Hepatocyte (in vitro differentiated cells): ENCODE measurements around the gene PKP3. TPM values are rescaled to one million over a fixed set of nuclear protein-coding genes. Genes with fewer than 3 reads are reported as not detected.

ENCODE experiments used
- DNase-seq: peaks from one replicate; pipeline ENCODE4 v3.0.0-alpha.2; 2016; ENCODE audit warnings: low spot score
- H2AFZ ChIP-seq: fragments of 200-600 bp; sonication (generic); 2 replicates; pipeline ENCODE4 v1.6.0; 2016; ENCODE audit warnings: antibody characterized with exemption, mild to moderate bottlenecking
- H3K27ac ChIP-seq: fragments of 200-600 bp; sonication (generic); 2 replicates; pipeline ENCODE4 v1.5.1; 2016; ENCODE audit warnings: mild to moderate bottlenecking
- H3K27me3 ChIP-seq: fragments of 200-600 bp; sonication (generic); 2 replicates; pipeline ENCODE4 v1.6.1; 2016
- H3K36me3 ChIP-seq: fragments of 200-600 bp; sonication (generic); replicated peaks from 2 replicates; pipeline ENCODE4 v1.5.1; 2016; ENCODE audit warnings: low read depth; ENCODE audit not compliant: insufficient read depth
- H3K4me1 ChIP-seq: fragments of 200-600 bp; sonication (generic); 2 replicates; pipeline ENCODE4 v1.5.1; 2016; ENCODE audit warnings: mild to moderate bottlenecking, moderate library complexity; ENCODE audit not compliant: insufficient read depth
- H3K4me2 ChIP-seq: fragments of 200-600 bp; sonication (generic); 2 replicates; pipeline ENCODE4 v1.6.0; 2016
- H3K4me3 ChIP-seq: fragments of 200-600 bp; sonication (generic); 2 replicates; pipeline ENCODE4 v1.5.1; 2016; ENCODE audit warnings: mild to moderate bottlenecking
- H3K79me2 ChIP-seq: fragments of 200-600 bp; sonication (generic); 2 replicates; pipeline ENCODE4 v1.6.0; 2017; ENCODE audit warnings: mild to moderate bottlenecking
- H3K9me2 ChIP-seq: fragments of 200-600 bp; sonication (generic); replicated peaks from 2 replicates; pipeline ENCODE4 v1.6.0; 2017; ENCODE audit warnings: mild to moderate bottlenecking; ENCODE audit not compliant: insufficient read depth
- H3K9me3 ChIP-seq: fragments of 200-600 bp; sonication (generic); 2 replicates; pipeline ENCODE4 v1.5.1; 2016; ENCODE audit warnings: low read depth, mild to moderate bottlenecking
- H4K20me1 ChIP-seq: fragments of 200-600 bp; sonication (generic); 2 replicates; pipeline ENCODE4 v1.6.0; 2016; ENCODE audit warnings: mild to moderate bottlenecking; ENCODE audit not compliant: insufficient read depth, poor library complexity, severe bottlenecking
- EZH2 ChIP-seq: fragments of 200-600 bp; sonication (generic); IDR thresholded peaks from 2 replicates; pipeline ENCODE4 v1.6.1; 2016; ENCODE audit warnings: antibody characterized with exemption, mild to moderate bottlenecking, borderline replicate concordance
- EZH2phosphoT487 ChIP-seq: fragments of 200-600 bp; sonication (generic); IDR thresholded peaks from one replicate; pipeline ENCODE4 v1.6.1; 2018; ENCODE audit warnings: antibody characterized with exemption, mild to moderate bottlenecking, low read depth, moderate library complexity; ENCODE audit not compliant: unreplicated experiment, severe bottlenecking
- WGBS: methylation state at CpG from one replicate; pipeline ENCODE4 v1.1.6; 2016; ENCODE audit warnings: low lambda C conversion rate; ENCODE audit errors: missing lambda C conversion rate; 5-methylcytosine and 5-hydroxymethylcytosine counted together
- polyA plus RNA-seq: library from polyadenylated mRNA; unstranded; fragments of >200 nt; fragmentation: Nextera tagmentation; extraction: Ambion mirVana; gene quantifications from 2 replicates; pipeline ENCODE4 v1.2.1, GENCODE V29; 2016
- total RNA-seq: library from RNA; depleted of rRNA; stranded (reverse); fragments of >200 nt; gene quantifications from 2 replicates; pipeline ENCODE4 v1.2.3, GENCODE V29; 2014
- TF ChIP-seq, protein P1 (sequence below): fragments of 200-600 bp; sonication (generic); IDR thresholded peaks from 2 replicates; pipeline ENCODE4 v1.5.1; 2016; ENCODE audit warnings: antibody characterized with exemption, mild to moderate bottlenecking; ENCODE audit not compliant: poor library complexity

Gene PKP3
- total and polyA plus RNA-seq, 2 experiments from 2014 or later, result 62.1 to 89.5 TPM

DNA sequence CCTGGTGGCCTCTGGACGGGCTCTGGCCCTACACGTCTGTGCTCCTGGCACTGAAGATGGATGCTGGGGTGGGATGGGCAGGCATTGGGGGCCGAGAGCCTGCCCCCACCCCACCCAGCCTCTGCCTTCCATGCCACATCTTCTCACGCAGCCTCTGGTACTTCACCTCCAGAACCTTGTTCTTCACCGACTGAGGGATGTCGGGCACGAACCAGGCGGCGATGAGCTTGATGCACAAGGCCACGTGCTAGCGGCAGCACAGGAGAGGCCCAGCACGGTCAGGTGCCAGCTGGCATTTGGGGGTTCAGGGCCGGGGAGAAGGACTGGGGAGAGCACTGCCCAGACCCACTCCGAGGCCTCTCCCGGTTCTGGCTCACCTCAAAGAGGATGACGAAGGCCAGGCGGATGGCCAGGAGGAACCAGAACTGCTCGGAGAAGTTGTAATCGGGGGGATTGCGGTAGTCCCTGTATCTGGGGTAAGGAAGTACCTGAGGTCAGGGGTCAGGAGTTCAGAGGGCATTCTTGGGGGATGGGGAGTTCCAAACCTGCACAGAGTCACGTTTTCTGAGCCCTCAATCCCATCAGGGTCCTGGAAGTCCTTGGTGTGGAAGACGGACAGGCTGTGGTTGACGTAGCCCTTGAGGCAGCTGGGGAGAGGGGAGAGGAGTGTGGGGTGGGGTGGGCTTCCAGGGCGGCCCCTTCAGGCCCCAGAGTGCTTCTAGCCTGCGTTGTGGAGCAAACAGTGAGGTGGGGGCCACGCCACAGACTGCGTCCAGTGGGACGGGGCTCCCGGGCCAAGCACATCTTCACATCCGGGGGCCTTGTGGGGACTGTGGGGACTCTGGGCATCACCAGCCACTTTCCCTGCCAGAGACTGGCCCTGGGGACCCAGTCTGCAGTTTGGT, 24.6 kb downstream of the PKP3 start:
- TF ChIP-seq, protein P1, sequence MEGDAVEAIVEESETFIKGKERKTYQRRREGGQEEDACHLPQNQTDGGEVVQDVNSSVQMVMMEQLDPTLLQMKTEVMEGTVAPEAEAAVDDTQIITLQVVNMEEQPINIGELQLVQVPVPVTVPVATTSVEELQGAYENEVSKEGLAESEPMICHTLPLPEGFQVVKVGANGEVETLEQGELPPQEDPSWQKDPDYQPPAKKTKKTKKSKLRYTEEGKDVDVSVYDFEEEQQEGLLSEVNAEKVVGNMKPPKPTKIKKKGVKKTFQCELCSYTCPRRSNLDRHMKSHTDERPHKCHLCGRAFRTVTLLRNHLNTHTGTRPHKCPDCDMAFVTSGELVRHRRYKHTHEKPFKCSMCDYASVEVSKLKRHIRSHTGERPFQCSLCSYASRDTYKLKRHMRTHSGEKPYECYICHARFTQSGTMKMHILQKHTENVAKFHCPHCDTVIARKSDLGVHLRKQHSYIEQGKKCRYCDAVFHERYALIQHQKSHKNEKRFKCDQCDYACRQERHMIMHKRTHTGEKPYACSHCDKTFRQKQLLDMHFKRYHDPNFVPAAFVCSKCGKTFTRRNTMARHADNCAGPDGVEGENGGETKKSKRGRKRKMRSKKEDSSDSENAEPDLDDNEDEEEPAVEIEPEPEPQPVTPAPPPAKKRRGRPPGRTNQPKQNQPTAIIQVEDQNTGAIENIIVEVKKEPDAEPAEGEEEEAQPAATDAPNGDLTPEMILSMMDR, result no peak
- TF ChIP-seq EZH2phosphoT487 (no peak), EZH2 (no peak)

DNA sequence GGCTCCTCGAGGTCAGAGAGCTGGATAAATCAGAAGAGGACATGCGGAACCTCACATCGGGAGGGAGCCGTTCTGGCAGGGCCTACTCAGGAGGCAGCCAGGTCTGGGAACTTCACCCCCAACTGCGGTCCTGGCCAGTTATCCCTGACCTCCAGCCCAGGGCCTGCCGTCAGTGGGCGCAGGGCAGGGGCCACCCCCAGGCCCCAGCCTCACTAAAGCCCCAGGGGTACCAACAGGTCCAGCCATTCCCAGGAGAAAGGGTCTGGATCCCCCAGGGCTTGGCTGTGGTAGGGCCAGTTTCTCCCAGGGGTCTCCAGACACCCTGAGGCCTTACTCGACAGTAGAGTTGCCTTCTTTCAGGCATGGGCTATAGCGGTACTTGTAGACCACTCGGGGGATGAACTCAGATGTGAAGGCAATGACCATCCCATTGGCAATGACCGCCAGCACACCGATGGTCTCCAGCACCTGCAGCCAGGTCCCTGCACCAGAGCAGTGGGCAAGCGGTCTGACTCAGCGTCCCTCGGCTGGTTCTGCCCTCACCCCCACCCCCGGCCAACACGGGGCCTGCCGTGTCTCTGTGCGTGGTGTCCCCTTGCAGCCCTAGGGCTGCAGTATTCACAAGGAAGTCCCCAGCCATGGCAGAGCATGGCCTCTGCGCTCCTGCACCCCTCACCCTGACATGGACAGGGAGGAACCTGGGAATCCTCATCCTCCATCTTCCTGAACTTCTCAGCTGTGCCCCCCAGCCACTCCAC, 25.4 kb downstream of the PKP3 start:
- H3K27me3 ChIP-seq, result peaks cover 6% of the 10 kb centered on the region
- no peak overlapping the region for H3K27ac ChIP-seq
- DNase-seq, result no peak
- peaks cover 9% of the 10 kb centered on the region for H3K4me1 ChIP-seq
- H4K20me1 ChIP-seq, result peaks cover 4% of the 10 kb centered on the region
- no peaks in the 10 kb centered on the region for H3K9me3 ChIP-seq
- H3K4me3 ChIP-seq, result no peak overlapping the region
- H3K36me3 ChIP-seq, result no peaks in the 10 kb centered on the region
- H3K4me2 ChIP-seq, result no peak overlapping the region
- no peak overlapping the region for H2AFZ ChIP-seq
- H3K79me2 ChIP-seq, result peaks cover 17% of the 10 kb centered on the region
- no peaks in the 10 kb centered on the region for H3K9me2 ChIP-seq
- TF ChIP-seq, protein P1, result no peak
- TF ChIP-seq EZH2, result no peak
- TF ChIP-seq EZH2phosphoT487, result no peak
- 86% methylated on average over 20 of the region's 20 CpGs for WGBS

More for the DNA sequence above, 24.6 kb downstream of the PKP3 start:
- Histone ChIP-seq H3K27ac (no peak overlapping the region), H3K4me3 (no peak overlapping the region), H2AFZ (no peak overlapping the region), H3K9me3 (no peaks in the 10 kb centered on the region), H3K27me3 (peaks cover 6% of the 10 kb centered on the region), H3K79me2 (peaks cover 19% of the 10 kb centered on the region), H4K20me1 (peaks cover 4% of the 10 kb centered on the region), H3K4me1 (peaks cover 9% of the 10 kb centered on the region), H3K36me3 (no peaks in the 10 kb centered on the region), H3K9me2 (no peaks in the 10 kb centered on the region), H3K4me2 (no peak overlapping the region)
- WGBS, result 91% methylated on average over 28 of the region's 30 CpGs
- DNase-seq, result no peak

GRCh38 chr11:420054-420910, 26.3 kb downstream of the PKP3 start:
- no peaks in the 10 kb centered on the region for H3K36me3 ChIP-seq
- H3K4me1 ChIP-seq, result peaks cover 9% of the 10 kb centered on the region
- peaks cover 6% of the 10 kb centered on the region for H3K27me3 ChIP-seq
- TF ChIP-seq EZH2 (no peak), EZH2phosphoT487 (no peak)
- TF ChIP-seq, protein P1, result no peak
- H3K9me3 ChIP-seq, result no peaks in the 10 kb centered on the region
- no peaks in the 10 kb centered on the region for H3K9me2 ChIP-seq
- H3K79me2 ChIP-seq, result peaks cover 14% of the 10 kb centered on the region
- H3K27ac ChIP-seq, result no peak overlapping the region
- peaks cover 4% of the 10 kb centered on the region for H4K20me1 ChIP-seq
- 92% methylated on average over 44 of the region's 71 CpGs for WGBS
- no peak for DNase-seq
- H3K4me2 ChIP-seq, result no peak overlapping the region
- H2AFZ ChIP-seq, result no peak overlapping the region
- H3K4me3 ChIP-seq, result no peak overlapping the region
